KMS-11 (cell line): ENCODE measurements around the gene ANOS1.

Source experiments
- H2AFZ ChIP-seq: fragments of 200-600 bp; sonication (generic); 2 replicates; pipeline ENCODE4 v1.6.1; 2016; ENCODE audit warnings: antibody characterized with exemption, mixed run types, low read depth
- H3K27ac ChIP-seq: fragments of 200-600 bp; sonication (generic); 2 replicates; pipeline ENCODE4 v1.6.1; 2016; ENCODE audit warnings: mild to moderate bottlenecking, mixed run types
- H3K27me3 ChIP-seq: fragments of 200-600 bp; sonication (generic); 2 replicates; pipeline ENCODE4 v1.6.1; 2017; ENCODE audit warnings: mild to moderate bottlenecking, low read depth, mixed run types, moderate library complexity; ENCODE audit not compliant: insufficient read depth
- H3K36me3 ChIP-seq: fragments of 200-600 bp; sonication (generic); 2 replicates; pipeline ENCODE4 v1.6.1; 2017; ENCODE audit warnings: mild to moderate bottlenecking, mixed run types; ENCODE audit not compliant: insufficient read depth
- H3K4me1 ChIP-seq: fragments of 200-600 bp; sonication (generic); 2 replicates; pipeline ENCODE4 v1.6.1; 2016; ENCODE audit warnings: mild to moderate bottlenecking, low read depth, mixed run types; ENCODE audit not compliant: poor library complexity, severe bottlenecking
- H3K4me2 ChIP-seq: fragments of 200-600 bp; sonication (generic); 2 replicates; pipeline ENCODE4 v1.7.0; 2016; ENCODE audit warnings: mild to moderate bottlenecking, mixed run types
- H3K4me3 ChIP-seq: fragments of 200-600 bp; sonication (generic); IDR thresholded peaks from 2 replicates; pipeline ENCODE4 v1.6.1; 2017; ENCODE audit warnings: low read depth, low read length, mixed read lengths; ENCODE audit not compliant: insufficient read depth
- H3K79me2 ChIP-seq: fragments of 200-600 bp; sonication (generic); 2 replicates; pipeline ENCODE4 v1.6.1; 2016; ENCODE audit warnings: low read depth, mixed run types; ENCODE audit not compliant: insufficient read depth
- H3K9ac ChIP-seq: fragments of 200-600 bp; sonication (generic); 2 replicates; pipeline ENCODE4 v1.6.1; 2016; ENCODE audit warnings: mild to moderate bottlenecking, mixed run types
- H4K20me1 ChIP-seq: fragments of 200-600 bp; sonication (generic); 2 replicates; pipeline ENCODE4 v1.6.1; 2016; ENCODE audit warnings: mild to moderate bottlenecking, mixed run types; ENCODE audit not compliant: insufficient read depth
- CTCF ChIP-seq: fragments of 200-600 bp; sonication (generic); conservative IDR thresholded peaks from 2 replicates; pipeline ENCODE4 v1.6.1; 2017; ENCODE audit warnings: low read depth, mild to moderate bottlenecking, antibody characterized with exemption, low read length, moderate library complexity, mixed read lengths

The ANOS1 gene

GRCh38 chrX:8565729-8566128 lies 166.2 kb downstream of the ANOS1 start:
- H3K27me3 ChIP-seq, result no peaks in the 10 kb centered on the region
- H3K36me3 ChIP-seq, result no peaks in the 10 kb centered on the region
- no peaks in the 10 kb centered on the region for H3K79me2 ChIP-seq
- no peak overlapping the region for H3K4me2 ChIP-seq
- no peak overlapping the region for H3K27ac ChIP-seq
- no peak for TF ChIP-seq CTCF
- H3K4me3 ChIP-seq, result no peak overlapping the region
- no peaks in the 10 kb centered on the region for H3K4me1 ChIP-seq
- no peak overlapping the region for H3K9ac ChIP-seq
- H2AFZ ChIP-seq, result no peak overlapping the region
- H4K20me1 ChIP-seq, result no peaks in the 10 kb centered on the region

- no peak for TF ChIP-seq CTCF
- Histone ChIP-seq H3K36me3 (no peaks in the 10 kb centered on the region), H4K20me1 (no peaks in the 10 kb centered on the region), H3K9ac (no peak overlapping the region), H3K27me3 (no peaks in the 10 kb centered on the region), H3K4me3 (no peak overlapping the region), H3K4me1 (no peaks in the 10 kb centered on the region), H3K4me2 (no peak overlapping the region), H2AFZ (no peak overlapping the region), H3K79me2 (no peaks in the 10 kb centered on the region), H3K27ac (no peak overlapping the region)
Measured at GRCh38 chrX:8548446-8548845, 183.5 kb downstream of the ANOS1 start.

- no peaks in the 10 kb centered on the region for H4K20me1 ChIP-seq
- H3K4me2 ChIP-seq, result no peak overlapping the region
- no peak for TF ChIP-seq CTCF
- H3K4me3 ChIP-seq, result no peak overlapping the region
- no peak overlapping the region for H2AFZ ChIP-seq
- no peaks in the 10 kb centered on the region for H3K79me2 ChIP-seq
- no peak overlapping the region for H3K9ac ChIP-seq
- H3K27ac ChIP-seq, result no peak overlapping the region
- H3K27me3 ChIP-seq, result no peaks in the 10 kb centered on the region
- no peaks in the 10 kb centered on the region for H3K36me3 ChIP-seq
- no peaks in the 10 kb centered on the region for H3K4me1 ChIP-seq
Measured at GRCh38 chrX:8546715-8547114, 185.2 kb downstream of the ANOS1 start.

GRCh38 chrX:8520791-8521190 lies 211.1 kb downstream of the ANOS1 start:
- Histone ChIP-seq H3K4me1 (no peaks in the 10 kb centered on the region), H3K4me2 (no peak overlapping the region), H3K27me3 (no peaks in the 10 kb centered on the region), H3K79me2 (no peaks in the 10 kb centered on the region), H3K9ac (no peak overlapping the region), H3K27ac (no peak overlapping the region), H2AFZ (no peak overlapping the region), H3K4me3 (no peak overlapping the region), H4K20me1 (no peaks in the 10 kb centered on the region), H3K36me3 (no peaks in the 10 kb centered on the region)
- no peak for TF ChIP-seq CTCF

GRCh38 chrX:8520178-8520577 lies 211.8 kb downstream of the ANOS1 start:
- Histone ChIP-seq H3K27me3 (no peaks in the 10 kb centered on the region), H3K4me2 (no peak overlapping the region), H3K9ac (no peak overlapping the region), H3K79me2 (no peaks in the 10 kb centered on the region), H3K36me3 (no peaks in the 10 kb centered on the region), H3K27ac (no peak overlapping the region), H4K20me1 (no peaks in the 10 kb centered on the region), H3K4me1 (no peaks in the 10 kb centered on the region), H3K4me3 (no peak overlapping the region), H2AFZ (no peak overlapping the region)
- no peak for TF ChIP-seq CTCF
